HepG2 (cell line): ENCODE results near the gene QDPR. TPM values are rescaled to one million over a fixed set of nuclear protein-coding genes. Genes with fewer than 3 reads are reported as not detected.

Experiments used
- ARID5B ChIP-seq: IDR thresholded peaks from 2 replicates; pipeline ENCODE4 v1.4.0; 2020; ENCODE audit warnings: mild to moderate bottlenecking, missing genetic modification reagents
- ATF7 ChIP-seq, 2 experiments: fragments of 450-650 bp in 1 of 2; sonication (generic) in 1 of 2; formaldehyde crosslinking in 1 of 2; IDR thresholded peaks; 2 replicates each; pipeline versions ENCODE4 v1.4.0 to v1.6.1; 2016 to 2020; ENCODE audit warnings: antibody characterized with exemption in 1 of 2, mild to moderate bottlenecking in 1 of 2, missing genetic modification reagents in 1 of 2
- CBFB ChIP-seq: sonication (generic); formaldehyde crosslinking; IDR thresholded peaks from 2 replicates; pipeline ENCODE4 v1.4.0; 2020; ENCODE audit warnings: missing genetic modification reagents
- FOXK2 ChIP-seq: fragments of 450-650 bp; IDR thresholded peaks from 2 replicates; pipeline ENCODE4 v1.6.1; 2016
- KDM1A ChIP-seq: IDR thresholded peaks from 2 replicates; pipeline ENCODE4 v1.6.1; 2016; ENCODE audit warnings: missing compliant biosample characterization
- KDM4B ChIP-seq: sonication (generic); formaldehyde crosslinking; IDR thresholded peaks from 2 replicates; pipeline ENCODE4 v1.4.0; 2020; ENCODE audit warnings: missing genetic modification reagents
- NBN ChIP-seq: fragments of 450-650 bp; conservative IDR thresholded peaks from 2 replicates; pipeline ENCODE4 v1.6.1; 2017
- NCOA2 ChIP-seq: sonication (generic); formaldehyde crosslinking; IDR thresholded peaks from 2 replicates; pipeline ENCODE4 v1.8.0; 2022; ENCODE audit warnings: inconsistent platforms
- NR3C1 ChIP-seq: sonication (generic); formaldehyde crosslinking; IDR thresholded peaks from 2 replicates; pipeline ENCODE4 v1.4.0; 2020; ENCODE audit warnings: missing genetic modification reagents
- RARA ChIP-seq: IDR thresholded peaks from 2 replicates; pipeline ENCODE4 v1.6.1; 2016; ENCODE audit warnings: missing genetic modification reagents, missing compliant biosample characterization
- RBAK ChIP-seq: sonication (generic); formaldehyde crosslinking; IDR thresholded peaks from 2 replicates; pipeline ENCODE4 v1.5.1; 2020; ENCODE audit warnings: mild to moderate bottlenecking, missing genetic modification reagents
- RBFOX2 ChIP-seq: fragments of 200-400 bp; formaldehyde crosslinking; IDR thresholded peaks from 2 replicates; pipeline ENCODE4 v1.6.1; 2017; ENCODE audit warnings: low read depth, mild to moderate bottlenecking, low read length
- RCOR2 ChIP-seq: IDR thresholded peaks from 2 replicates; pipeline ENCODE4 v1.6.1; 2016; ENCODE audit warnings: missing biosample characterization, missing genetic modification reagents
- SAFB2 ChIP-seq: sonication (generic); formaldehyde crosslinking; IDR thresholded peaks from 2 replicates; pipeline ENCODE4 v1.5.1; 2020; ENCODE audit warnings: missing genetic modification reagents, low read depth, mild to moderate bottlenecking, borderline replicate concordance
- SNRNP70 ChIP-seq: fragments of 200-400 bp; formaldehyde crosslinking; IDR thresholded peaks from 2 replicates; pipeline ENCODE4 v1.6.1; 2017; ENCODE audit warnings: mild to moderate bottlenecking, low read depth, low read length, moderate library complexity
- SOX6 ChIP-seq, 2 experiments: fragments of 450-650 bp in 1 of 2; sonication (generic) in 1 of 2; formaldehyde crosslinking in 1 of 2; IDR thresholded peaks; 2 replicates each; pipeline versions ENCODE4 v1.4.0 to v1.6.1; 2017 to 2020; ENCODE audit warnings: antibody characterized with exemption in 1 of 2, mild to moderate bottlenecking in 1 of 2, missing genetic modification reagents in 1 of 2
- ZBTB8A ChIP-seq: sonication (generic); formaldehyde crosslinking; IDR thresholded peaks from 2 replicates; pipeline ENCODE4 v1.4.0; 2020; ENCODE audit warnings: mild to moderate bottlenecking, low read depth, missing genetic modification reagents, borderline replicate concordance
- ZMYM4 ChIP-seq: sonication (generic); formaldehyde crosslinking; IDR thresholded peaks from 2 replicates; pipeline ENCODE4 v1.8.1; 2023; ENCODE audit warnings: mild to moderate bottlenecking, missing genetic modification reagents
- ZNF143 ChIP-seq: sonication (generic); formaldehyde crosslinking; IDR thresholded peaks from 2 replicates; pipeline ENCODE4 v1.4.0; 2020; ENCODE audit warnings: missing genetic modification reagents
- ZNF20 ChIP-seq: sonication (generic); formaldehyde crosslinking; IDR thresholded peaks from 2 replicates; pipeline ENCODE4 v1.4.0; 2020; ENCODE audit warnings: mild to moderate bottlenecking, moderate library complexity, missing genetic modification reagents
- ZNF224 ChIP-seq: sonication (generic); formaldehyde crosslinking; IDR thresholded peaks from 2 replicates; pipeline ENCODE4 v1.5.0; 2020; ENCODE audit warnings: mild to moderate bottlenecking, missing genetic modification reagents
- ZNF337 ChIP-seq: sonication (generic); formaldehyde crosslinking; IDR thresholded peaks from 2 replicates; pipeline ENCODE4 v1.5.1; 2020; ENCODE audit warnings: missing genetic modification reagents, low read depth, mild to moderate bottlenecking, borderline replicate concordance
- ZNF782 ChIP-seq: sonication (generic); formaldehyde crosslinking; IDR thresholded peaks from 2 replicates; pipeline ENCODE4 v1.4.0; 2020; ENCODE audit warnings: missing genetic modification reagents, mild to moderate bottlenecking, borderline replicate concordance
- polyA plus RNA-seq, 8 experiments: library from polyadenylated mRNA; depleted of rRNA in 3 of 8; stranded (reverse) in 7 of 8; unstranded in 1 of 8; fragments of >200 nt; fragmentation: Illumina TruSeq in 4 of 8; extraction: Trizol in 4 of 8; gene quantifications; 2 replicates each; pipeline versions ENCODE4 v1.2.1 to v1.2.3, GENCODE V29; 2011 to 2016; ENCODE audit warnings: low read depth in 4 of 8, missing spikeins in 1 of 8, mixed read lengths in 1 of 8; ENCODE audit not compliant: insufficient read depth in 1 of 8
- total RNA-seq, 5 experiments: library from RNA; depleted of rRNA; stranded (reverse); fragments of >200 nt; fragmentation: Illumina TruSeq; extraction: Trizol; gene quantifications; 2 replicates each; pipeline ENCODE4 v1.2.3, GENCODE V29; 2016; ENCODE audit warnings: low read depth in 1 of 5
- TF ChIP-seq, protein P1 (sequence below): IDR thresholded peaks from 2 replicates; pipeline ENCODE4 v1.6.1; 2016
- TF ChIP-seq, protein P2 (sequence below): sonication (generic); formaldehyde crosslinking; IDR thresholded peaks from 2 replicates; pipeline ENCODE4 v1.4.0; 2020; ENCODE audit warnings: mild to moderate bottlenecking, missing genetic modification reagents

QDPR gene
- total and polyA plus RNA-seq, 2 of the 13 experiments (the other 11 are each of a cell fraction or from before 2014, with no cell fraction given): 9.9 to 95.5 TPM

GRCh38 chr4:17560065-17560673 is 48.3 kb upstream of the QDPR start (continued):
- peak; percentile 65 for TF ChIP-seq RARA (CRISPR knock-in tag)
- TF ChIP-seq FOXK2: no peak
- TF ChIP-seq NCOA2 (CRISPR knock-in tag): peak; percentile 37; the same call in 1 of the 2 replicates
- TF ChIP-seq KDM4B: no peak
- TF ChIP-seq NBN: no peak
- 0 out of 2 replicates have a peak, but pooled peaks have one; percentile 39 for TF ChIP-seq ZNF224 (CRISPR knock-in tag)
- no peak for TF ChIP-seq SNRNP70
- TF ChIP-seq ZBTB8A (CRISPR knock-in tag): no peak
- no peak for TF ChIP-seq SOX6 (IDR thresholded peaks at IDR 0.05)
- TF ChIP-seq SOX6 (CRISPR knock-in tag; IDR thresholded peaks at IDR 0.05): peak; percentile 38; the same call in 1 of the 2 replicates
- peak; percentile 42; the same call in 1 of the 2 replicates for TF ChIP-seq CBFB
- TF ChIP-seq ZMYM4: peak; percentile 64
- TF ChIP-seq ZNF143 (CRISPR knock-in tag): no peak
- peak; percentile 45; the same call in 1 of the 2 replicates for TF ChIP-seq RCOR2
- no peak for TF ChIP-seq RBFOX2
- no peak for TF ChIP-seq RBAK (CRISPR knock-in tag)
- no peak for TF ChIP-seq ZNF337
- TF ChIP-seq ZNF782: no peak
- TF ChIP-seq ARID5B: peak; percentile 66
- peak; percentile 82 for TF ChIP-seq KDM1A (CRISPR knock-in tag)
- TF ChIP-seq ATF7 (IDR thresholded peaks at IDR 0.05): peak; percentile 61
- no peak for TF ChIP-seq ATF7 (CRISPR knock-in tag; IDR thresholded peaks at IDR 0.05)
- TF ChIP-seq, protein P1, sequence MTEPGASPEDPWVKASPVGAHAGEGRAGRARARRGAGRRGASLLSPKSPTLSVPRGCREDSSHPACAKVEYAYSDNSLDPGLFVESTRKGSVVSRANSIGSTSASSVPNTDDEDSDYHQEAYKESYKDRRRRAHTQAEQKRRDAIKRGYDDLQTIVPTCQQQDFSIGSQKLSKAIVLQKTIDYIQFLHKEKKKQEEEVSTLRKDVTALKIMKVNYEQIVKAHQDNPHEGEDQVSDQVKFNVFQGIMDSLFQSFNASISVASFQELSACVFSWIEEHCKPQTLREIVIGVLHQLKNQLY (CRISPR knock-in tag): no peak
- TF ChIP-seq ZNF20: no peak
- TF ChIP-seq, protein P2, sequence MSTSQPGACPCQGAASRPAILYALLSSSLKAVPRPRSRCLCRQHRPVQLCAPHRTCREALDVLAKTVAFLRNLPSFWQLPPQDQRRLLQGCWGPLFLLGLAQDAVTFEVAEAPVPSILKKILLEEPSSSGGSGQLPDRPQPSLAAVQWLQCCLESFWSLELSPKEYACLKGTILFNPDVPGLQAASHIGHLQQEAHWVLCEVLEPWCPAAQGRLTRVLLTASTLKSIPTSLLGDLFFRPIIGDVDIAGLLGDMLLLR (CRISPR knock-in tag): no peak
- TF ChIP-seq NR3C1 (CRISPR knock-in tag): no peak
- no peak for TF ChIP-seq SAFB2 (CRISPR knock-in tag)
